Retinal pigment epithelial cell (primary cell): ENCODE data around the gene CLEC2L.

Source experiments
- DNase-seq: peaks from one replicate; pipeline ENCODE4 v3.0.0-alpha.2; 2010; ENCODE audit warnings: low read depth
- H3K4me3 ChIP-seq: 2 replicates; pipeline ENCODE4 v1.5.1; 2011; ENCODE audit warnings: mild to moderate bottlenecking, low read length, control low read depth, moderate library complexity
- TF ChIP-seq, protein P1 (sequence below): conservative IDR thresholded peaks from 2 replicates; pipeline ENCODE4 v1.5.1; 2011; ENCODE audit warnings: low read depth, low read length, control low read depth, inconsistent platforms

Gene CLEC2L

DNA sequence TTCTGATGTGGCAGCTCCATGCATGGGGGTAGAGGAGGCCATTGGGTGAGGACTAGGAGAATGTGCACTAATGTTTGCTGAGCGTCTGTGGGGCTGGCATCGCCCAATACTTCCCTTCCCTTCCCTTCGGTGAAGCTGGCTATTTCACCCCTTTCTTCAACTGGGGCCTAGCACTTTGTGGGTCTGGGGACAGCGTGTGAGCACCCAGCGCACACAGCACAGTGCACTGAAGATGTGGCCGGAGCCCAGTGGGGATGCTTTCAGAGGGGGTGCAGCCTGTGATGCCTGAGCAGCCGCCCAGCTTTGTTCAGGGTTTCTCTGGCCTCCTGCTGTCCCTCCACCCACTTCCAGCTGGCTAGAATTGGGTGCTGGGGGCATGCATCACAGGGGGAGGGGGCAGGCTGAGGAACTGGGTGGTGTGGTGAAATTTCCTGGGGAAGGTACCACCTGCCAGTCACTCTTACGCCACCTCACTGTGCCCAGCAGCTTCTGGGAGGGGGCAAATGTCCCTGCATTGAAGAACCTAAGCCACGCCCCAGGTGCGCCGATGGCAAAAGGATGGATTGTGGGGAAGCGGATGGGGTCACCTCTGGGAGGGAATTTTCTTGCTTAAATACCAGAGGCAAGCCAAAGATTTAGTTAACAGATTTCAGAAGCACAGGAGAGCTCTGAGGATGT is 45.5 kb downstream of the CLEC2L start:
- no peak overlapping the region for H3K4me3 ChIP-seq
- TF ChIP-seq, protein P1, sequence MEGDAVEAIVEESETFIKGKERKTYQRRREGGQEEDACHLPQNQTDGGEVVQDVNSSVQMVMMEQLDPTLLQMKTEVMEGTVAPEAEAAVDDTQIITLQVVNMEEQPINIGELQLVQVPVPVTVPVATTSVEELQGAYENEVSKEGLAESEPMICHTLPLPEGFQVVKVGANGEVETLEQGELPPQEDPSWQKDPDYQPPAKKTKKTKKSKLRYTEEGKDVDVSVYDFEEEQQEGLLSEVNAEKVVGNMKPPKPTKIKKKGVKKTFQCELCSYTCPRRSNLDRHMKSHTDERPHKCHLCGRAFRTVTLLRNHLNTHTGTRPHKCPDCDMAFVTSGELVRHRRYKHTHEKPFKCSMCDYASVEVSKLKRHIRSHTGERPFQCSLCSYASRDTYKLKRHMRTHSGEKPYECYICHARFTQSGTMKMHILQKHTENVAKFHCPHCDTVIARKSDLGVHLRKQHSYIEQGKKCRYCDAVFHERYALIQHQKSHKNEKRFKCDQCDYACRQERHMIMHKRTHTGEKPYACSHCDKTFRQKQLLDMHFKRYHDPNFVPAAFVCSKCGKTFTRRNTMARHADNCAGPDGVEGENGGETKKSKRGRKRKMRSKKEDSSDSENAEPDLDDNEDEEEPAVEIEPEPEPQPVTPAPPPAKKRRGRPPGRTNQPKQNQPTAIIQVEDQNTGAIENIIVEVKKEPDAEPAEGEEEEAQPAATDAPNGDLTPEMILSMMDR, result no peak
- DNase-seq, result no peak

DNA sequence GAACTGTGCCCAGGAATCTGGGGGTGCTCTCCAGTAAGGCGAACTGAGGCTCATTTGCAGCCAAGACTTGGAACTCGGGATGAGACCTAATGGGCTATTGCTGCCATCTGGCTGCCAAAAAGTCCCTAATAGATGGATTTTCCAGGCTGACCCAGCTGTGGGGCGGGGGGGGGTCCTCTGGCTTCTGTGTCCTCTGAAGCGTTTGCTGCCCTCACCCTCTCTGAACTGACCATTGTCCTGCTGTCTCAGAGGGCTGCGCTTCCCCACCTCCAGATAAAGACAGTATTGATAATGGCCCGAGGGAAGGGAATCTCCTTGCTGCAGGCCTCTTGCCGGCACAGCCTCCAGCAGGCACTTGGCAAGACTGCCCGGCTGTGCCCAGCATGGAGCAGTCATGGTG is 46.6 kb downstream of the CLEC2L start:
- H3K4me3 ChIP-seq, result no peak overlapping the region
- DNase-seq, result no peak
- TF ChIP-seq, protein P1, result peak; percentile 9

DNA sequence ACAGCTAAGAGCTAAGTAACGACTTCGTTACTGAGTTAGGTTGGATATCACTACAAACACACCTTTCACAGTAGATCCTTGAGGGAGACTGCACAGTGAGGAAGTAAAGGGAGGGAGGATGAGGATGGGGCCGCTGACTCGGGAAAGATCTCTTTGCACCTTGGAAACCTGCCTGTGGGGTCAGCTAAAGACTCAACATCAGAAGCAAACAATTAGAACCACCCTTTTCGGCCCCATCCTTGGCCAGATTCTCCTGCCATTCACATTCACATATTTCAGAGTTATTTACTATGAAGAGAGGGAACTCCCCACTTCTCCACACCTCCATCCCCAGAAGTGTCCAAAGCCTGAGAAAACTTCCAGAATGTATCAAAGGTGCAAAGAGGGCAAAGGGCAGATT is 47.1 kb downstream of the CLEC2L start:
- no peak for DNase-seq
- TF ChIP-seq, protein P1, result no peak
- no peak overlapping the region for H3K4me3 ChIP-seq

DNA sequence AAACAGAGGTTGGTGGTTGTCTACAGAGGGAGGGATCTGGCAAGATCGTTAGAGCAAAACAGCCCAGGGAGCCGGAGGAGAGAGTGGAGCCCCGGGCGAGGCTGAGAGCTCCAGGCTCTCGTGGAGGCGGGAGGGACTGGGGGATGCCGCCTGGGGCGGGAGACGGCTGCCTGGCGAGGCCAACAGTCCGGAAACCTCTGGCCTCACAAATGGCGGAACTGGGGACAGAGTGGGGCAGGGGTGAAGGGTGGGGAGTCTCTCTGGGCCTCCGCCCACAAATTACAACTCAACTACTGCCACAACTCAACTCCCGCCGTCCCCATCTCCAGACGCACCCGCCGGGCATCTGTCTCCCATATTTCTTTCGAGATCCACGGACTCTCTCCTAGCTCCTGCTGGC is 47.7 kb downstream of the CLEC2L start:
- DNase-seq, result no peak
- TF ChIP-seq, protein P1, result no peak

DNA sequence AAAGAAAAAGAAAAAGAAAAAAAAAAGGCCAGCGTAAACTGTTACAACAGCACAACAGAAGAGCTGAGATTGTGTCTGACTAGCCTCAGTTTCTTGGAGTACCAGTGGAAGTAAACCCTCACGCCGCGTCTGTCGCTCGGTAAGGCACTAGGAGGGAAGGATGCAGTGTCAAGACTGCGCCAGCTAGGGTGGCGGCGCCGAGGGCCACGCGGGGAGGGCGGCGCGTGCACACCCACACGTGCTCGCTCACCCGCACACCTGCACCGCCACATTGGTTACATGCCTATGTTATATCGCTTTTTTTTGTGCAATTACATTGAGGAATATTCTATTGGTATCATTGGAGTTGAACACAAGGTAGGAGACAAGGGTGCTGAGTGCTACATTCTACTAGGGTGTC is 48.2 kb downstream of the CLEC2L start:
- TF ChIP-seq, protein P1, result no peak
- DNase-seq, result no peak
- no peak overlapping the region for H3K4me3 ChIP-seq

More for the DNA sequence above, 47.7 kb downstream of the CLEC2L start:
- no peak overlapping the region for H3K4me3 ChIP-seq

DNA sequence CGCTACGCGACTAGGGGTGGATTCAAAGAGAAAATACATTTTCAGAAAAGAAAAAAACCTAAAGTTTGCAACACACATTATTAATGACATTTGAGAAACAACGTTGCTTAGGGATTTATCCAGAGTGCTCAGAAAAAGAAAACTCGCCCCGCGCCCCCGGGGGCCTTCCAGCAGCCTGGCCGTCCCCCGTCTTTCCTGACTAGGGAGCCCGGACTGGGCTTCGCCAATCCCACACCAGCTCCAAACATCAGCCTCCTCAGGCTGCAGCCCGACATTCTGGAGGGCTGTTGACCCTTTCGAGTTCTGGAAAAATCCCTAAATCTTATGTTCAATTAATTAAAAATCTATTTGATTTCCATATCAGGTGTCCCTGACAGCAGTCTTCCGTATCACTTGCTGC is 48.6 kb downstream of the CLEC2L start:
- H3K4me3 ChIP-seq, result no peak overlapping the region
- TF ChIP-seq, protein P1, result no peak

DNA sequence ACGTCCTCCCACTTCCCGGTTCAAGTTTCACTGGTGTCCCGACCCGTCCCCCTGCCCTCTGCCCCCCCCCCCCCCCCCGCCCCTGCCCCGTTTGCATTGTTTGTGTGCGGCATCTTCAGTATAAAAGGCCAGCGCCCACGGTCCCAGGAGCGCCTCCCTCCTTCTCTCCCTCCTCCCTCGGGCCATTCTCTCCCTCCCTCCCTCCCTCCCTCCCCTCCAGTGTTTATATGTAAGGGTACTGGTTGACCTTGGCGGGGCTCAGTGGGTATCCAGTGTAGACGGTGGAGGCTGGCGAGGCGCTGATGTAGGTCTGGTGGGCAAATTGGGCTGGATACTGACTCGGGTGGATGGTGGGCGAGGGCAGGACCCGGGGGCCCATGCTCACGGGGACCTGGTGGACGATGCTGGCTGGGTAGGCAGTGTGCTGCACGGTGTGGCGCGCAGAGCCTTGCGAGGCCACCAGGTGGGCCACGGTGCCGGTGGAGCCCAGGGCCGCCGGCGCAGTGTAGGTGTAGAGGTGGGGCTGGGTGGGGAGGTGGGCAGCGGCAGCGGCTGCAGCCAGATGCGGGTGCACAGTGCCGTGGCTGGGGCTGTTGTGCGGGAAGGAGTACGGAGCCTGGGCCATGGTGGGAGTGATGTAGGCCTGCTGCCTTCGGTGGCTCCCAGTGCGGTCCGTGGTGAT is 49.4 kb downstream of the CLEC2L start:
- DNase-seq, result no peak
- TF ChIP-seq, protein P1, result no peak
- no peak overlapping the region for H3K4me3 ChIP-seq

More for the DNA sequence above, 48.6 kb downstream of the CLEC2L start:
- no peak for DNase-seq
